GM21423 (cell line): ENCODE data around the gene ACTL7B.
"Not testable (repeated sequence)": the region's sequence is repeated elsewhere in the genome, so short reads cannot be mapped to it uniquely, and the experiment has no call there.

Source experiments
- ATAC-seq: cut with Tn5 transposase; IDR thresholded peaks from one replicate; pipeline ENCODE4 v1.9.1; 2021; ENCODE audit warnings: mild to moderate bottlenecking, moderate library complexity; ENCODE audit not compliant: unreplicated experiment

Gene ACTL7B

GRCh38 chr9:108869092-108869725 lies 13.4 kb upstream of the ACTL7B start:
- ATAC-seq = no peak

- ATAC-seq = no peak
Observed at GRCh38 chr9:108867829-108868228, 12.0 kb upstream of the ACTL7B start.

- ATAC-seq = no peak
Observed at GRCh38 chr9:108867116-108867515, 11.3 kb upstream of the ACTL7B start.

GRCh38 chr9:108866001-108866420 lies 10.2 kb upstream of the ACTL7B start:
- no peak for ATAC-seq

GRCh38 chr9:108865037-108865436 lies 9.3 kb upstream of the ACTL7B start:
- no peak for ATAC-seq

- no peak for ATAC-seq
Observed at GRCh38 chr9:108864446-108864845, 8.7 kb upstream of the ACTL7B start.

- no peak for ATAC-seq
Observed at GRCh38 chr9:108863891-108864290, 8.1 kb upstream of the ACTL7B start.

GRCh38 chr9:108861997-108862396 lies 6.2 kb upstream of the ACTL7B start, which contains the start of gene ACTL7A:
Gene ACTL7A, plus strand, starts transcription at chr9:108862266. Its CDS starts 57 bp downstream, at chr9:108862323.
- no peak for ATAC-seq

GRCh38 chr9:108861464-108861863 lies 5.7 kb upstream of the ACTL7B start:
- ATAC-seq = no peak

GRCh38 chr9:108860764-108861163 lies 5.0 kb upstream of the ACTL7B start:
- no peak for ATAC-seq

- ATAC-seq = no peak
Observed at GRCh38 chr9:108860354-108860753, 4.6 kb upstream of the ACTL7B start.

GRCh38 chr9:108859459-108860114 lies 3.8 kb upstream of the ACTL7B start:
- peak; percentile 38 for ATAC-seq

GRCh38 chr9:108857572-108857971 lies 1.8 kb upstream of the ACTL7B start:
- ATAC-seq = no peak

- no peak for ATAC-seq
Observed at GRCh38 chr9:108855529-108855886, 278 bp downstream of the ACTL7B start.

- no peak for ATAC-seq
Observed at GRCh38 chr9:108854641-108855528, 901 bp downstream of the ACTL7B start.

GRCh38 chr9:108854094-108854493 lies 1.7 kb downstream of the ACTL7B start:
- ATAC-seq = no peak

GRCh38 chr9:108852079-108852478 lies 3.7 kb downstream of the ACTL7B start:
- no peak for ATAC-seq

- ATAC-seq = no peak
Observed at GRCh38 chr9:108851138-108851537, 4.6 kb downstream of the ACTL7B start.

- ATAC-seq = no peak
Observed at GRCh38 chr9:108850293-108850897, 5.4 kb downstream of the ACTL7B start.

GRCh38 chr9:108848296-108848695 lies 7.5 kb downstream of the ACTL7B start:
- not testable (repeated sequence) for ATAC-seq

- ATAC-seq = no peak
Observed at GRCh38 chr9:108845947-108846346, 9.8 kb downstream of the ACTL7B start.
